Heart left ventricle (tissue), 13 donors: ENCODE measurements around the gene TFAP2C.

Source experiments
- POLR2A ChIP-seq, 2 donors: fragments of 450-650 bp; IDR thresholded peaks; one replicate each; pipeline ENCODE4 v1.6.1; 2017; ENCODE audit warnings: antibody characterized with exemption in 2 of 2, mild to moderate bottlenecking in 2 of 2, moderate library complexity in 2 of 2
- TF ChIP-seq, protein P1 (sequence below), 12 donors: fragments of 200-600 bp; sonication (generic) in 4 of 12; IDR thresholded peaks; one replicate each; pipeline versions ENCODE4 v1.5.0 to v1.8.0; 2018 to 2022; ENCODE audit warnings: antibody characterized with exemption in 12 of 12, mild to moderate bottlenecking in 5 of 12
- donor health status: ischemic (EF 13 %, LVEDD 7.1; RV severe dilation, severe dysfunction).
- donor health status: DM: no; HTN: yes; CAD: no.
- donor health status: DM: no; HTN: no; CAD: no.
- donor health status: ischemic (EF 25% LVEDD 6.9; RV normal size, moderate dysfunction).
- donor health status: ischemic (EF 25% LVEDD 5.7; RV mildly dilated, moderate dysfunction).
- donor health status: ischemic (EF 35%, LVEDD 5.7; RV mildly dilated, moderate dysfunction).
- donor health status: nonischemic (EF 11% LVEDD 7.7; RV severe dilation, severe dysfunction).
- donor health status: DM: yes; HTN: yes; CAD: no.
- donor health status: PGD.
- donor health status: ischemic (EF 29% LVEDD 5.4; RV normal size, mild dysfunction).
- donor health status: nonischemic (EF 23%, LVEDD 6.1; RV moderate dilation, normal function).

DNA sequence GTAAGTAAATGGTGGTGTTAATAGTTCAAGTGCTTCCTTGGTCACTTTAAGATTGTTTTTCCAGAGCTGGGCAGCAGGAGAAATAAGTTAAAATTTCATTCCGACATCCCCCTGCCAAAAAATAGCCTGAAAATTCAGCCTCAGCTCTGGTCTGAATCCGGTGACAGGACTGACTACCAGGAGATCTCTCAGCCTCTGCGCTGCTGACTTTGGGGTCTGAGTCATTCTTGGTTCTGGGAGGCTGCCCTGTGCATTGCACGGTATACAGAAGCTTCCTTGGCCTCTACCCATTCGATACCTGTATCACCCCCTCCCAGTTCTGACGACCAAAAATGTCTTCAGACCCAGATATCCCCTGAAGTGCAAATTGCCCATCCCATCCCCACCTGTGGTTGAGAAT is 36.3 kb upstream of the TFAP2C start:
- TF ChIP-seq, protein P1, sequence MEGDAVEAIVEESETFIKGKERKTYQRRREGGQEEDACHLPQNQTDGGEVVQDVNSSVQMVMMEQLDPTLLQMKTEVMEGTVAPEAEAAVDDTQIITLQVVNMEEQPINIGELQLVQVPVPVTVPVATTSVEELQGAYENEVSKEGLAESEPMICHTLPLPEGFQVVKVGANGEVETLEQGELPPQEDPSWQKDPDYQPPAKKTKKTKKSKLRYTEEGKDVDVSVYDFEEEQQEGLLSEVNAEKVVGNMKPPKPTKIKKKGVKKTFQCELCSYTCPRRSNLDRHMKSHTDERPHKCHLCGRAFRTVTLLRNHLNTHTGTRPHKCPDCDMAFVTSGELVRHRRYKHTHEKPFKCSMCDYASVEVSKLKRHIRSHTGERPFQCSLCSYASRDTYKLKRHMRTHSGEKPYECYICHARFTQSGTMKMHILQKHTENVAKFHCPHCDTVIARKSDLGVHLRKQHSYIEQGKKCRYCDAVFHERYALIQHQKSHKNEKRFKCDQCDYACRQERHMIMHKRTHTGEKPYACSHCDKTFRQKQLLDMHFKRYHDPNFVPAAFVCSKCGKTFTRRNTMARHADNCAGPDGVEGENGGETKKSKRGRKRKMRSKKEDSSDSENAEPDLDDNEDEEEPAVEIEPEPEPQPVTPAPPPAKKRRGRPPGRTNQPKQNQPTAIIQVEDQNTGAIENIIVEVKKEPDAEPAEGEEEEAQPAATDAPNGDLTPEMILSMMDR (IDR thresholded peaks at IDR 0.05) = no peak
- no peak for TF ChIP-seq POLR2A (IDR thresholded peaks at IDR 0.05)
